ENCODE data around the gene HLF.

DNA sequence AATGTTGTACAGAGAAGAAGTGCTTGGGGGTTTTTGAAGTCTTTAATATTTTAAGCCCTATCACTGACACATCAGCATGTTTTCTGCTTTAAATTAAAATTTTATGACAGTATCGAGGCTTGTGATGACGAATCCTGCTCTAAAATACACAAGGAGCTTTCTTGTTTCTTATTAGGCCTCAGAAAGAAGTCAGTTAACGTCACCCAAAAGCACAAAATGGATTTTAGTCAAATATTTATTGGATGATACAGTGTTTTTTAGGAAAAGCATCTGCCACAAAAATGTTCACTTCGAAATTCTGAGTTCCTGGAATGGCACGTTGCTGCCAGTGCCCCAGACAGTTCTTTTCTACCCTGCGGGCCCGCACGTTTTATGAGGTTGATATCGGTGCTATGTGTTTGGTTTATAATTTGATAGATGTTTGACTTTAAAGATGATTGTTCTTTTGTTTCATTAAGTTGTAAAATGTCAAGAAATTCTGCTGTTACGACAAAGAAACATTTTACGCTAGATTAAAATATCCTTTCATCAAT, 57.8 kb downstream of the HLF start:
- TF ChIP-seq EP300 (IDR thresholded peaks at IDR 0.05) = no peak
- TF ChIP-seq, protein P1, sequence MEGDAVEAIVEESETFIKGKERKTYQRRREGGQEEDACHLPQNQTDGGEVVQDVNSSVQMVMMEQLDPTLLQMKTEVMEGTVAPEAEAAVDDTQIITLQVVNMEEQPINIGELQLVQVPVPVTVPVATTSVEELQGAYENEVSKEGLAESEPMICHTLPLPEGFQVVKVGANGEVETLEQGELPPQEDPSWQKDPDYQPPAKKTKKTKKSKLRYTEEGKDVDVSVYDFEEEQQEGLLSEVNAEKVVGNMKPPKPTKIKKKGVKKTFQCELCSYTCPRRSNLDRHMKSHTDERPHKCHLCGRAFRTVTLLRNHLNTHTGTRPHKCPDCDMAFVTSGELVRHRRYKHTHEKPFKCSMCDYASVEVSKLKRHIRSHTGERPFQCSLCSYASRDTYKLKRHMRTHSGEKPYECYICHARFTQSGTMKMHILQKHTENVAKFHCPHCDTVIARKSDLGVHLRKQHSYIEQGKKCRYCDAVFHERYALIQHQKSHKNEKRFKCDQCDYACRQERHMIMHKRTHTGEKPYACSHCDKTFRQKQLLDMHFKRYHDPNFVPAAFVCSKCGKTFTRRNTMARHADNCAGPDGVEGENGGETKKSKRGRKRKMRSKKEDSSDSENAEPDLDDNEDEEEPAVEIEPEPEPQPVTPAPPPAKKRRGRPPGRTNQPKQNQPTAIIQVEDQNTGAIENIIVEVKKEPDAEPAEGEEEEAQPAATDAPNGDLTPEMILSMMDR (IDR thresholded peaks at IDR 0.05) = no peak

Measured in upper lobe of left lung (tissue), 4 donors.